HG03064 (cell line): Measurements from ENCODE around the gene ALG8.
"Not testable (repeated sequence)": the region's sequence is repeated elsewhere in the genome, so short reads cannot be mapped to it uniquely, and the experiment has no call there.

Source experiments
- ATAC-seq: cut with Tn5 transposase; IDR thresholded peaks from one replicate; pipeline ENCODE4 v1.9.1; 2021; ENCODE audit warnings: low read depth; ENCODE audit not compliant: unreplicated experiment

ALG8 gene

DNA sequence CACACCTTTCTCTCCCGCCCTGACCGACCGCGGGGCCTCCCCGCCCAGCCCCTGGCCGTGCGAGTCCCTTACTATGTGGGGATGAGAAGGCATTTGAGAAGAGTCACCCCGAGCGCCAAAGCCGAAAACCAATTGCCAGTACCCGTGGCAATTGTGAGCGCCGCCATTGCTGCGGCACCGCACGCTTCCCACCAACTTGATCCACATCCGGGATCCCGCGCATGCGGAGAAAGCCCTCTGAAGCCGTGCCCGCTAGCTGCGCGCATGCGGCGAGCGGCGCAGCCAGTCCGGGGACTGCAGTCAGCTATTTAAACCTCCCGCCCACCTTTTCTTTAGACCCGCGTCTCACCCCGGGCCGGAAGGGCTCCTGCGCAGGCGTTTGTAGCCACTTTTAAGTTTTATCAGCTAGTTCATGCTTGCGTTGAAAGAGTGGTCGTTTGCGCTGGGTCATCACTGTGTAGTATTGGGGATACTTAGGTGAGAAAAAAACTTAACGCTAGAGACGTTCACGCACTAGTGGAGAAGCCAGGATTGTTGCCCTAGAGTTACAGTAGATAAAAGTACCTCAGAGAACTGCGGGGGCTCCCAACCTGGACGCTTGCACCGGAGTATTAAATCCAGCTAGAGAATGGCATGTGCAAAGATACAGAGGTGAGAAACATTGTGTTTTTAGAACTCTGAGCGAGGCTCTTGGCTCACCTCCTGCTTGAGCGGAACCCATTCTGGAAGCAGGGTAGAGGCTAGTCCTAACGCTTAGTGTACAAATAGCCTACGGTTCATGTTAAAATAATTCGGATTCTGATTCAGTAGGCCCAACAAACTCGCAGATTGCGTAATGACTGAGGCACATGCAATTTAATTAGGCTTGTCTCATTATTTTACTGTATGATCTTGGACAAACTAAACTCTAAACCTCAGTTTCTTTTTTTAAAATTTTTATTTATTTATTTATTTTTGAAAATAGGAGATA is at the start of gene ALG8:
ALG8 (minus strand) TSS at position 205 of the 970 bp plus-strand sequence; CDS start at position 167, 38 bp downstream.
- ATAC-seq, result peak; percentile 86

GRCh38 chr11:78188286-78189173 is 49.1 kb upstream of the ALG8 start, which contains the start of the genes KCTD21 and USP35:
Gene KCTD21, minus strand, starts transcription at chr11:78188626. Its CDS starts 14,072 bp downstream, at chr11:78174554.
Gene USP35, plus strand, starts transcription at chr11:78188919. Its CDS starts 7,327 bp downstream, at chr11:78196246.
- peak; percentile 96 for ATAC-seq

GRCh38 chr11:78187366-78188285 is 48.2 kb upstream of the ALG8 start:
- ATAC-seq, result peak; percentile 2

DNA sequence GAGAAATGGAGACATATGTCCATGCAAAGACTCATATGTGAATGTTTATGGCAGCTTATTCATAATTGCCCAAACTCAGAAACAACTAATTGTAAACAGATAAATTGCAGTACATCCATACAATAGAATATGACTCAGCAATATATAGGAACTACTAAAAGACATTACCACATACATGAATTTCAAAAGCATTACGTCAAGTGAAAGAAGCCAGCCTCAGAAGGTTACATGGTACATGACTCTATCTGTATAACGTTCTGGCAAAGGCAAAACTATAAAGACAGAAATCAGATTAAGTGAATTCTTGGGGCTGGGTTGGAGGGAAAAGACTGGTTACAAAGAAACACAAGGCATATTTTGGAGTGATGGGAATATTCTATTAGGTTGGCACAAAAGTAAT is 41.8 kb upstream of the ALG8 start:
- ATAC-seq, result no peak

GRCh38 chr11:78180751-78181150 is 41.3 kb upstream of the ALG8 start:
- ATAC-seq, result no peak

DNA sequence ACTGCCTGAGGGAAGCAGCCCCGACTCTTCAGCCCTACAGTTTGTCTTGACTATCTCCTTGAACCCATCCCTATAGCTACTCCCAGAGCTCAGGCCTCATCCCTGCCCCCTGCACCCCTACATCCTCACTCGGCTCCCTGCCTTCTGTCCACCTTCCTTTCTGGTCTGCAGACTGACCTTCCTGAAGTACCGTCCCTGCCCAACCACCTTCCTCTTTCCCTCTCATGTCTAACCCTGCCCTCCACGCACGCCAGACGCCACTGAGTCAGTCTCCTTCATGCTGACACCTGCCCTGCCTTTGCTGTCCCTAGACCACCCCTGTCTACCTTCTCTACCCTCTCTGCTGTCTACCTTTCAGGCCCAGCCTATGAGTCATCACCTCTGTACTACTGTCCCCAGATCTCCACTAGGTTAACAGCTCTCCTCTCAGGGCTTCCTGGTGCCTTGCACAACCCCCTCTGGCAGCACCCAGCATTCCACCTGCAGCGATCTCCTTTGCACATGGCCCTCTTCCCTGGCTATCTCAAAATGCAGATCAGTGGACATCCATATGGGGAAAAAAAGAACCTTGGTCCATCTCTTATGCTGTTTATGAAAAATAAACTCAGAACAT is 40.1 kb upstream of the ALG8 start:
- no peak for ATAC-seq

GRCh38 chr11:78177216-78177615 is 37.8 kb upstream of the ALG8 start:
- no peak for ATAC-seq

DNA sequence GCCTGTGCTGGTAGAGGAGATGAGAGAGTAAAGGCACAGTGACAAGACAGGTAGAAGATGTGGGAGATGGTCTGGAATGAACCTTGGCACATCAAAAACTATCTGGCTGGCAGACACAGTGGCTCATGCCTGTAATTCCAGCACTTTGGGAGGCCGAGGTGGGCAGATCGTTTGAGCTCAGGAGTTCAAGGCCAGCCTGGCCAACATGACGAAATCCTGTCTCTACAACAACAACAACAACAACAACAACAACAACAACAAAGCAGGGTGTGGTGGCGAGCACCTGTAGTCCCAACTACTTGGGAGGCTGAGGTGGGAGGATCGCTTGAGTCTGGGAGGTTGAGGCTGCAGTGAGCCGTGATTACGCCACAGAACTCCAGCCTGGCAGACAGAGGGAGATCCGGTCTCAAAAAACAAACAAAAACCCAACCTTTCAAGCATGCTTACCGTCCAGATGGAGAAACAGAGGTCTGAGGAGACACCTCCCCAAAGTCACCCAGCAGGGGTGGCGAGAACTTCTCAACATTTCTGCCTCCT is 37.2 kb upstream of the ALG8 start:
- no peak for ATAC-seq

DNA sequence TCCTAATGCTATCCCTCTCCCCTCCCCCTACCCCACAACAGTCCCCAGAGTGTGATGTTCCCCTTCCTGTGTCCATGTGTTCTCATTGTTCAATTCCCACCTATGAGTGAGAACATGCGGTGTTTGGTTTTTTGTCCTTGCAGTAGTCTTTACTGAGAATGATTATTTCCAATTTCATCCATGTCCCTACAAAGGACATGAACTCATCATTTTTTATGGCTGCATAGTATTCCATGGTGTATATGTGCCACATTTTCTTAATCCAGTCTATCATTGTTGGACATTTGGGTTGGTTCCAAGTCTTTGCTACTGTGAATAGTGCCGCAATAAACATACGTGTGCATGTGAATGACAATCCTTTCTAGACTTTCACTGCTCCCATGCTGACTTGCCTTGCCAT is 36.4 kb upstream of the ALG8 start:
- not testable (repeated sequence) for ATAC-seq

DNA sequence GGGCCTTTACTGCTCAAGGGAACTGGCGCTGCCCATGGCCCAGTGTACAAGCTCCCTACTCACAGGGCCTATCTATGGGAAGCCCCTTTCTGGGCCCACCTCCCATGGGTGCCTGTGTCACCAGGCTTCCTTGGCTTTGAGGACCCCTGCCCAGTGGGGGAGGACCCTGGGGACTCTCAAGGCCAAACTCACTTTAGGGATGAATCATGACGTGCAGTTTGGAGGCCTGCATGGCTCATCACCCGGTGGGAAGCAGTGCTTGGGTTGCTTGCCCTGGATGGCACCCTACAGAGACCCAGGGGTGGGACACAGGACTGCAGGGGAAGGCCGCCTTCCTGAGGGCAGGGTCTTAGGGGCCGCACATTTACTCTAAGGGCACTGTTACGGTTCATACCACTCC is 32.5 kb upstream of the ALG8 start:
- ATAC-seq, result no peak

DNA sequence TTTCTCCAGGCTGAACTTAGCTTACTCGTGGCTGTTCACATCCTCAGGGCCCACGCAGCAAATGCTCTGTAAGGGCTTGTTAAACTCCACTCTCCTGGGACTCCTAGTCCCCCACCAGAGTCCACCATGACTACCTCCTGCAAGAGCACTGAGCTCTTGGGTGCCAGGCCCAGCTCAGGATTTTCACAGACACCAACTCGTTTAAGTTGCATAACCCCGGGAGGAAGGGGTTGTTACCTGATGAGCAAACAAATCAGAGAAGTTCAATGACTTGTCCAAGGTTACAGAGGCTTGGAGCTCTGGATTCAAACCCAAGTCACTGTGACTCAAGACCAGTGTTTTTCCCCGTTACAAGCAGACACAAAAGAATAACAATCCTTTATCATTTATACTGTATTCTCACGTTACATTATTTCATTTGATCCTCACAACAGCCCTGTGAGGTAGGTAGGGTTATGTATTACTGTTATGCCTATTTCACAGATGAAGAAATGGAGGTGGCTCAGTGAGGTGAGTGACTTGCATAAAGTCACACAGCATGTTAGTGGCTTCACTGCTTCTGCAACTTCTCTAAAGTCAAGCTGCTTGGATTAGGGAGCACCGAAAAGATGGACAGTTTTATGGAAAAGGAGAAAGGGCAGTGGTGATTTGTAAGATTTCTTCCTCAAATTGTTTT is 31.6 kb upstream of the ALG8 start:
- ATAC-seq, result no peak

DNA sequence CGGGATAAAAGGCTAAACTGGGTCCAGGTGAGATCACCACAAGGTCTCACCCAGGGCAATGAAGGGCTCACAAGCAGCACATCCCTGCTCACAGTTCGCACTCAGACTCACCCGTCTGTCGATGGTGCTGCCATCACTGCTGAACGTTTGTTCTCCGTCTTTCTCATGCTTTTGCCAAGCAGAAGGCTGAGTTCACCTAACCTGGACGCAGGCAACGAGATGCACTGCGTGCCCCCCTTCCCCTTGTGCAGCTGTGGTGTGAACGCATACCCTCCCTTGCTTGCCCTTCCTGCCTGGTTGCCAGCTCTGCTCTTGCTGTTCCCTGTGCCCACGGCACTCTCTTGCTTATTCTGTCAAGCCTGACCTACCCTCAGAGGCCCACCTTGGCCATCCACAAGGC is 31.0 kb upstream of the ALG8 start:
- no peak for ATAC-seq

DNA sequence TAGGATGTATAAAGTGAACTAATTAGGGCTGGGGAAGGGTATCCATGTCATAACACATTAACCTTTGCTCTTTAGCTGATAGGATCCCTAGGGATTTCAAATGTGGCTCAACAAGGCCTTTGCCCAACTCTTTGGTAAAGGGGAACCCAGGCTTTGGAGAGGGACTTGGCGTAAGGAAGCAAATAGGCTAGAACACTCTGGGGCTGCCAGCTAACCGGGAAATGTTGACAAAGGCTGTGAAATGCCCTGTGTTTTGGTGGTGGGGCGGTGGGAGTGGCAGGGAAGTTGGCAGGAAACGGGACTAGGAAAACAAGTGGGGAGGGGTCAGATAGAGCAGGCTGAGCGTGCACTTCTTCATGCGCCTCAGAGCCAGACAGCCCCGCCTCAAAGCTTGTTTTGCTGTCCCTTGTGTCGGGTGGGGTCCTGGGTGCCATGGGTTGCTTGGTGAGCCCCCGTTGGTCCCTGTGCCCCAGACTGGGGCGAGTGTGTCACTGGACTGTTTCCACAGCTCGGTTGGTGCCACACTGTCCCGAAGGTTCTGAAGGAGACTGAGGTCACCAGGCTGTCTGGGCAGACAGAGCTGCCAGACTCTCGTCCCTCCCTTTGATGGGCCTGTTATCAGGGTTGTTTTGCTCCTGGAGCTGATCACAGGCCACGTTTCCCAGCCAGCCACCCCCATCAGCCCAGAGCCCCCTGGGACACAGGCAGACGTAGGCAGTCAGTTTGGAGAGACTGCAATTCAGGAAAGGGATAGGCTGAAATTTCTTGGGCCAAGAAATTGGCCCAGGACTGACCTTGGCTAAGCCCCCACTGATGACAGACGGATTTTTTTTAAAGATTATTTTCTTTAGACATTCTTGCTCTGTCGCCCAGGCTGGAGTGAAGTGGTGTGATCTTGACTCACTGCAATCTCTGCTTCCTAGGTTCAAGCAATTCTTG is 29.4 kb upstream of the ALG8 start:
- ATAC-seq, result no peak

GRCh38 chr11:78166855-78167469 is 27.5 kb upstream of the ALG8 start:
- no peak for ATAC-seq

- ATAC-seq, result no peak
Observed at GRCh38 chr11:78164471-78164870, 25.0 kb upstream of the ALG8 start.

- ATAC-seq, result no peak
Observed at GRCh38 chr11:78163828-78164227, 24.4 kb upstream of the ALG8 start.

GRCh38 chr11:78161962-78162371 is 22.5 kb upstream of the ALG8 start:
- ATAC-seq, result no peak
